Ureter (tissue), 1 donor: ENCODE data around the gene LIPG. TPM values are rescaled to one million over a fixed set of nuclear protein-coding genes. Genes with fewer than 3 reads are reported as not detected.
"Not testable (repeated sequence)": the region's sequence is repeated elsewhere in the genome, so short reads cannot be mapped to it uniquely, and the experiment has no call there.

Experiments
- DNase-seq: peaks from one replicate; pipeline ENCODE4 v3.0.0-alpha.2; 2020; ENCODE audit warnings: low spot score
- total RNA-seq: library from RNA; stranded (reverse); gene quantifications from one replicate; pipeline ENCODE4 v1.2.4, GENCODE V29; 2023
- donor health status: DM: yes; HTN: yes; CAD: no.

Gene LIPG
- total RNA-seq, 1 donor from 2014 or later, result 6.2 TPM

DNA sequence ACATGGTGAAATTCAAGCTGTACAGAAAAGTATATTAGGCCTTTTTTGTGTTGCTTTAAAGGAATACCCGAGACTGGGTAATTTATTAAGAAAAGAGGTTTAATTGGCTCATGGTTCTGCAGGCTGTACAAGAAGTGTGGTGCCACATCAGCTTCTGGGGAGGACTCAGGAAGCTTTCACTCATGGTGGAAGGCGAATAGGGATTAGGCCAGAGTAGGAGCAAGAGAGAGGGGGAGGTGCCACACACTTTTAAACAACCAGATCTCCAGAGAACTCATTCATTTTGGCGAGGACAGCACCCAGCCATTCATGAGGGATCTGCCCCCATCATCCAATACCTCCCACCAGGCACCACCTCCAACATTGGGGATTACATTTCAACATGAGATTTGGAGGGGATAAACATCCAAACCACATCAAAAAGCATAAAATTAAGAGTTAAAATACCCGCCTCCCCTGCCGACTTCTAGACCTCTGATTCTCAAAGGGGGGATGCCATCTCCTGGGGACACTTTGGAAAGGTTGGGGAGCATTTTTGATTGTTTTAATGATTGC lies 15.1 kb upstream of the LIPG start:
- DNase-seq, result no peak

DNA sequence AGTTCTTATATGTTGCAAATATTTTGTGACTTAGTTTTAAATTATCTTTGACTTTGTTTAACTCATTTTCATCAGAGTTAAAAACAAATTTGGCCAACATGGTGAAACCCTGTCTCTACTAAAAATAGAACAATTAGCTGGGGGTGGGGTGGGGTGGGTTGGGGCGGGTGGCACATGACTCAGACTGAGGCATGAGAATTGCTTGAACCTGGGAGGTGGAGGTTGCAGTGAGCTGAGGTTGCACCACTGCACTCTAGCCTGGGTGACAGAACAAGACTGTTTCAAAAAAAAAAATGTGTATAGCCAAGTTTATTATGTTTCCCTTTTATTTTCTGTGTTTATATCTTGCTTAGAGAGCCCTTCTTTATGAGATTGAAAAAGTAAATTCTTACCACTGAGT lies 14.2 kb upstream of the LIPG start:
- DNase-seq, result no peak

DNA sequence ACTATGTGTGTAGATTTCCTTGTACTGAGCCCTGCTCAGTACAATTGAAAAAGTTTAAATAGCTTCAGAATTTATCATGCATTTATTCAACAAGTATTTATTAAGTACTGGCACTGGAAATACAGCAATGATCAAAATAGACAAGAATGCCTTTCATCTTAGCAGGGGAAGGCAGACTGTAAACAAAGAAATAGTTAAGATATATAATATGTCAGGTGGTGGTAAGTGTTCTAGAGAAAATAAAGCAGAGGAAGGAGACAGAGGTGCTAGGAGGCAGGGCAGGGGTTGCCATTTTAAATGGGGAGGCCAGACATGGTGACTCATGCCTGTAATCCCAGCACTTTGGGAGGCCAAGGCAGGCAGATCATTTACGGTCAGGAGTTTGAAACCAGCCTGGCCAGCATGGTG lies 13.6 kb upstream of the LIPG start:
- DNase-seq, result no peak

DNA sequence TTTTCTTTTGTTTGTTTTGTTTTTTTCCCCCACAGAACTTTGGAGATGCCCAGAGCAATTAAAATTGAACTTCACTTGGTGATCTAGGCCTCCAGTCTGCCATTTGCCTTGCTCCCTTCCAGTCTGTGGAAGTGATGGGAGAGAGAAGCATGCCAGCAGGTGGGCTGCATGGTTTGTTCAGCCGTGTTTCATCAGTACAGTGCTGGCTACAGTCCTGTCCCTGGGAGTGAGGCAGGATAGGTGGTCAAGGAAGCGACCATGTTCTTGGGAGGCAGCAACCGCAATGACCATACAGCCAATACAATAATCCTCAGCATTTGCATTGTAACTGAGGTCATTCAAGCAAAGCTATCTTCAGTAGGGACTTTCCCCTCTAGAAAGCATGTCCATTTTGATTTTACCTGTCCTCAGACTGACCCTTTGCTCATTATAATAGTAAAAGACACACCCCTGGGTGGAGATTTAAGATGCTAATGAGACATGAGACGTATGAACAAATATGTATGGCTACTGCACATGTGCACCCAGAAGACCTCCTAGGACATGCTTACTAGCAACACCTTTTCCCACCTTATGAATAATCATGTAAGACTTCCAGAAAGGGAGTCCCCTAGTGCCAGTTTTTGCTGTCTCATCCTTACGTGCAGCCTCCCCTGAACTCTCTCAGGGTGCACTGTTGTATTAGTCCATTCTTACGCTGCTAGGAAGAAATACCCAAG lies 11.1 kb upstream of the LIPG start:
- DNase-seq, result no peak

DNA sequence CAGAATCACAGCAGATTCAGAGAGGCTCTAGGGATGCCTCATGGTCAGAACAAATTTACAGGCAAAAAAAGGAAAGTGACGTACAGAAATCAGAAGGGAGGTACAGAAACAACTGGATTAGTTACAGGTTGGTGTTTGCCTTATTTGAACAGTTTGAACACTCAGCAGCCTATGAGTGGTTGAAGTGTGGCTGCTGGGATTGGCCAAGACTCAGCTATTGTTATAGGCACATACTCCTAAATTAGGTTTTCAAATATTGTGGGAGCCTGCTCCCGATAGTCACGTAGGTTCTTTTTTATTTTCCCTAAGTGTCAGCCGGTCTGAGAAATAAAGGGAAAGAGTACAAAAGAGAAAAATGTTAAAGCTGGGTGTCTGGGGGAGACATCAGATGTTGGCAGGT lies 8.9 kb upstream of the LIPG start:
- no peak for DNase-seq

DNA sequence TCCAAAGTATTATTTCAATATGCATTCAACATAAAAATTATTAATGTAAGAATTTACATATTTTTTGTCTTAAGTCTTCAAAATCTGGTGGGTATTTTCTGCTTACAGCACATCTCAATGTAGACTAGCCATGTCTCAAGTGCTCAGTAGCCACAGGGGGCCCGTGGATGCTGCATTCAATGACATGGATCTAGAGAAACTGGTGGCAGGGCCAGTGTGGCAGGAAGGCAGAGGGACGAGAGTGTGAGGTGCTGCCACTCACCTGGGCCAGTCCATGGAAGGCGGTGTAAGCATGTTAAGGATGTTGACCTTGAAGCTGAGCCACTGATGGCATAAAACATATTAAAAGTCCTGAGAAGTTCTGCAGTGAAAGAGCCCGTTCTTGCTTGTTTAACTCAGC lies 6.2 kb upstream of the LIPG start:
- DNase-seq, result no peak

DNA sequence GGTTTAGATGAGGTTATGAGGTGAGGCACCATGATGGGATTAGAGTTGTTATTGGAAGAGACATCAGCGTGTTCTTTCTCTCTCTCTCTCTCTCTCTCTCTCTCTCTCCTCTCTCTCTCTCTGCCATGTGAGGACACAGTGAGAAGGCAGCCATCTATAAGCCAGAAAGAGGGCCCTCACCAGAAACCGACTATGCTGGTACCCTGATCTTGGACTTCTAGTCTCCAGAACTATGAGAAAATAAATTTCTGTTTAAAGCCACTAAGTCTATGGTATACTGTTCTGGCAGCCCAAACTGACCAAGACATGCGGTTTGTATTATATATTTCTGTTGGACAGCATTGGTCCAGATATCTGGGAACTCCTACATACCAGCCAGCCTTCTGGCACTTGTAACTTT lies 3.5 kb upstream of the LIPG start:
- no peak for DNase-seq

DNA sequence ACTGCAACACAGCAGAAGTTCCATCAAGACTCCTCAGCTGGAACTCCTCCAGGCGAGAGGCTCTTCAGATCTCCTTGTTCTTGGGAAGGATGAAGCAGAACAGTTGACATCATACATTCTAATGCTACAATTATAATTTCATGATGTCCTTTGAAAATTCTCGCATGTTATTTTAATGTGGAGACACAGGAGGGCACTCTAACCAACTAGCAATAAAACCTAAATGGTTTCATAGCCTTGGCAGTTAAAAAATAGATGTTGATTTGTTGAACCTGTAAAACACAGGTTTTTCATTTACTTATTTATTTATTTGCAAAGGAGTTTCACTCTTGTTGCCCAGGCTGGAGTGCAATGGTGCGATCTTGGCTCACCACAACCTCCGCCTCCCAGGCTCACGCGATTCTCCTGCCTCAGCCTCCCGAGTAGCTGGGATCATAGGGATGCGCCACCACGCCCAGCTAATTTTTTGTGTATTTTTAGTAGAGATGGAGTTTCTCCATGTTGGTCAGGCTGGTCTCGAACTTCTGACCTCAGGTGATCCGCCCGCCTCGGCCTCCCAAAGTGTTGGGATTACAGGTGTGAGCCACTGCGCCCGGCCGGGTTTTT lies 2.4 kb upstream of the LIPG start:
- not testable (repeated sequence) for DNase-seq

DNA sequence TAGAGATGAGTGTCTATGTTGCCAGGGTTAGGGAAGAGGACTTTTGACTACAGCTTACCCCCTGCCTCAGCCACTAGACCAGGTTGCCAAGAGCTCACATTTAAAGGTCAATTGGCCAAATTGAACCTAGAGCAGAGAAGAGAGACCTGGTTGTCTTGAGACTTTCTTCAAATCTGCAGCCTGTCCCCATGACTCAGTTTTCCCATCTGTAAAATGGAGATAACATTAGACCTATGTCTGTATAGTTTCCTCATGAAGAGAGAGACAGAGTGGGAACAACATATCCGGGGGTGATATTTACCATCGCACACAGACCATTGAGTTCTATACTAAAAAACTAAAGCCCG lies 1.6 kb upstream of the LIPG start:
- DNase-seq, result no peak

DNA sequence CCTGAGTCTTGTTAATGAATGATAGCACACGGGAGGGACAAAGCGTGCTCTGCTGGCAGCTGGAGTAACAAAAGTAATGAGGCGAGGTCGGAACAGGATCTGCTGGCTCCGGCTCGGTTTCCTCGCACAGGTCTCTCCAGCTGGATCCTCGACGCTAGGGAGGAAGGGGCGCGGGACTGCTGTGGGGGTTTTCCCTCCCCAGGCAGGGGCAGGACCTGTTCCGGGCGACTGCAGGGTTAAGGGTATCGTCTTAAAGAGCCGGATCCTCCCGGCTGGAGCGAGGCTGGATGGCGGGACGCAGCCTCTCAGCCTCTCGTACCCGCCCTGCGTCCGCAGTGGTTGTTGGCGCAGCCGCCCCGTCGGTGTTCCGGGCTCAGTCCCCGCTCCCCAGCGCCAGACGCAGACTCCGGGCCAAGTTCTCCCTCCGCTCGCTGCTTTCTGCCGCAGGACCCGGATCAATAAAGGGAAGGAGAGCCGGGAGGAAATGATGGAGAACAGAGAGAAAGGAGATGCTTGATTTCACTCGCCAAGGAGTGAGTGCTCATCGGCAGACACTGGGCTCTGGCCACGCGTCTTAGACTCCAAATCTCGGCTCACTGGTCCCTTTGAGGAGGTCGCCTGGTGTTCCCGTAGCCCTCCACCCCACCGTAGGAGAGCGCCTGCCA lies 1.1 kb upstream of the LIPG start:
- no peak for DNase-seq

DNA sequence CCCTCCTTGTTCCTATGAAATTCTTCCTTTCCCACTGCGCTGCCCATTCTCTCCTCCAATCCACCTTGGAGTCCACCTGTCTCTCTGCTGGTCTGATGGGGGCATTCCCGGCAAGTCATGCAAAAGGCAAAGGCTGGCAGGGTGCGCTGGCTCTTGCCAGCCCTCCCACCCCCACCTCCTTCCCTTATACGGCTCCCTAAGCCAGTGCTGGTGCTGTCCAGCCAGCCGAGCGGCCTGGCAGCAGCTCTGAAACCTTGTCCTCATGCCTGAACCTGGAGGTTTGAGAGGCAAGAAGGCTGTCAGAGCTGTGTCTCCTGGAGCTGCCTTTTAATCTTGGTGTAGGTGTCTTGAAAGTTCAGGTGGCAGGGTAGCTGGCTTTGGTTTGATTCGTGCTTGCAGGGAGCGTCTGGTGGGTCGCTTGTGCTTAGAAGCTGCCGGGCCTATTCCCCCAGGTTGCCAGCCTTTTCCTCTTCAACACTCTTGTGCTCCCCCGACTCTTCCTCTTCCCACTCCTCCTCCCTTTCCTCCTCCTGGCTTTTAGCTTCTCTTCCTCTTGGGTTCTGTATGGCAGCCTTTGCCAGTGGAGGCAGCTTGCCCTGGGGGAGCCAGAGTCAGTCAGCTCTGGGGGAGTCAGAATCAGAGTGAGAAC lies 748 bp downstream of the LIPG start:
- DNase-seq, result no peak

DNA sequence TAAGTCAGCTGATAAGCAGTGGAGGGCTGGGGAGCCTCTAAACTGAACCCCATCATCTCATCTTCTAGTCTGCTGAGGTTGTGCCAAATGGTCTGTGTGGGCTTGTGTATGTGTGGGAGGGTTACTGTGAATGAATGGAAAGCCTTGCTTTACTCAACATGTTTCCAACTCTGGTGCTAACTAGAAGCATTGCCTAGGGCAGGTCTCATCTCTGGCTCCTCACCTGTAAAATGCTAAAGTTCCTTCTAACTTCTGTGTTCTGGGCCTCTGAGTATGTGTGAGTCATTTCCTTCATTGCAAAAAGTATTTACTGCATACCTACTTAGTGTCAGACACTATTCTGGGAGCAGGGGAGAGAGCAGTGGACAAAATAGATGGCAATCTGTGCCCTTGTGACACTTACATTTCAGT lies 1.3 kb downstream of the LIPG start:
- DNase-seq, result no peak

DNA sequence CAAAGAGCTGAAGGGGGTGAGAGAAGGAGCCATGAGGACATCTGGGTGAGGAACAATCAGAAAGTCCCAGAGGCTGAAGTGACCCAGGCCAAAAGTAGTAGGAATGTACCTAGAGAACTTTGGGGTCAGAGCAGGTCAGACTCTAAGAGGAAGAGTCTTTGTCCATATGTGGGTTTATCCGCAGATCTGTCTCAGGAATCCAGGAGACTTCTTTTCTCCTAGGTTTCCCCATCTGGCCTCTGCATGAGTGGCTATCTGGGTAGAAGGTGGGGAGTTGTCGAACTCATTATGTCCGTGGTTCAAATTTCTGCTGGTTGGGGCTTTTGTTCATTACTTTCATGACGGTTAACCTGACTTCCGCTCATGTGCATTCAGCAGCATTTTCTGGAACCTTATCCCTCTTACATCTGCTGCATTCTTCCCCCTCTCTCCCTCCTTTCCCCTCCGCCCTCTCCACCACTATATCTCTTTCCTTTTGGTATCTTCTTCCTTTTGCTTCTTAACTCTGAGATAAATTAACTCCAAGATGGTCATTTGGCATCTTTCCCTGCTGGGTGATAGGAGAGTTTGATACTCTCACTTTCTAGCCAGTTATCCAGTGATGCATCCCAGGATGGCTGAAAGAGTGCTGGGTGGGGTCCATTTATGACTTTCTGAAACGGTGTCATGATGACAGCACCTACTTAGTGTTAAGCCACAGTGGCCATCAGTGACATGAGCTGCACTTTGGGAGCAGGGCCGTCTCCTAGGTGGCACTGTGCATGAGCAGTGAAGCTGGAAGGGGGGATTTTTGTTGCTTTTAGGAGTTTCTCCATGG lies 2.1 kb downstream of the LIPG start:
- DNase-seq, result no peak

DNA sequence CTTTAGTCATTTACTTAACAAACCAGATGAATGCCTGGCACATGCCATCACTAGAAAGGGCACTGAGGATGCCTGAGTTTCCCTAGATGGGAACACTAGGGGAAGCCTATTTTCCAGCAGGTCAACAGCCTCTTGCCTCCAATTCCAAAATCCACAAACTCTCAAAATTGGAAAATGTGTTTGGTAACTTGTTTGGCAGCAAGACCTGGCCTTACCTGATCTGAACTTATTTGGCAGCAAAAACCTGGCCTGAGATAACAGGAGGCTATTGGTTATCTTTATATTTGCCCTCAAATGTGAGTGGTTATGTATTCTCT lies 2.6 kb downstream of the LIPG start:
- DNase-seq, result no peak

DNA sequence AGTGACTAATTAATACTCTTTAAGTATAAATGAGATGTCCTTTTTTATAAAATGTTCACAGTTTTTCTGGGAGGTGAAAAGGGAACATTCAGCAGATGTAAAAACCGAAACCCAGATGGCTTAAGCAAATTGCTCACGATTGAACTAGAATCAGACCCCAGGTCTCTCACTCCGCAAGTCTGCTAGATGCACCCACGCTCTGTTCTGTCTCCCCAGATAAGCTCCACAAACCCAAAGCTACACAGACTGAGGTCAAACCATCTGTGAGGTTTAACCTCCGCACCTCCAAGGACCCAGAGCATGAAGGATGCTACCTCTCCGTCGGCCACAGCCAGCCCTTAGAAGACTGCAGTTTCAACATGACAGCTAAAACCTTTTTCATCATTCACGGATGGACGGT lies 3.2 kb downstream of the LIPG start:
- no peak for DNase-seq

DNA sequence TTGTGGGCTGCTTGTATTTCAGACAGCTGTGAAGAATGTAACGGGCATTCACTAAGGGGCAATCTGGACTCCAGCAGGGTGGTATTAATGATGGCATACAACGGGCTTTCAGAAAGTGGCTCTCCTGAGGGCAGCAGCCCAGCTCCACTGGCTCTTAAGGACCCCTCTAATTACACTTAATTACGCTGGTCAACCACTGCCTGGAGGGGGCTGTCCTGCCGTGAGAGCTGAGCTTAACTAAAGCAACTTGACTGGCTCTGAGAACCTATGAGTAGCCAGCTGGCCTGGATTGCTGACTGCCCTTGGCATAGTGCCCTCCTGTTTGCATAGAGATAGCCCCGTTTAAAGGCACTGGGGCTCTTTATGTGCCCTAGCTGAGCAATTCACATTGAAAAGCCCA lies 3.8 kb downstream of the LIPG start:
- no peak for DNase-seq

DNA sequence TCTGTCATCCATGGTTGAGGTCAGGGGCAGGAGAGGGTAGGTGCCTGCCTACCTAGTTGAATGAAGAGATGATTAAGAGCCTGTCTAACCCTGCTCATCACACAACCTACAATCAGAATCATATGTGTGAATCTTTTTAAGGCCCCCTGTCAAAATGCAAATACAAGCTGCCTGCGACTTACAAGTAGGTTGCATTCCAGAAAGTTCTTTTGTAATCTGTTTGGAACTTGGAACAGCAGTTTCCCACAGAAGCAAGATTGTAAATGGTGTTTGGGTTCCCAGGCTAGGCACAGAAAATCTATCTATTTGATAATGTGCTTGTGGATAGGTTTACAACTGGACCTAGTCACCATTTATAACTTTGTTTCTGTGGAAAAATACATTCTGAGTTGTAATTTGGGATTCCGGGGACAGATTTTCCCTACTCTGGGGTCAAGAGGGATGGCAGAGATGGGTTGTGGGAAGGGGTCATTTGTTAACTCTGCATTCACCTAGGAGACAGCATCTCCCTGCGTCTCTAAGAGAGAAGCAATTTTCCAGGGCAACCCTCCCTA lies 4.4 kb downstream of the LIPG start:
- no peak for DNase-seq

DNA sequence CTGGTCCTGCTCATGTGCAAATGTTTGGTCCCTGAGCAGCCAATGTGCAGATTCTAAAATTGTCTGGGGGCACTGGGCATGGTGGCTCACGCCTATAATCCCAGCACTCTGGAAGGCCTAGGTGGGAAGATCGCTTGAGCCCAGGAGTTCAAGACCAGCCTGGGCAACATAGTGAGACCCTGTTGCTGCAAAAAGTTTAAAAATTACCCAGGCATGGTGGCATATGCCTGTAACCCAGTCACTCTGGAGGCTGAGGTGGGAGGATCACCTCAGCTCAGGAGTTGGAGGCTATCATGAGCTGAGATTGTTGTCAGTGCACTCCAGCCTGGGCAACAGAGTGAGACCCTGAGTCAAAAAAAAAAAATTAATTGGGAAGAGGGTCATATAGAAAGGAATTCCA lies 5.1 kb downstream of the LIPG start:
- no peak for DNase-seq

DNA sequence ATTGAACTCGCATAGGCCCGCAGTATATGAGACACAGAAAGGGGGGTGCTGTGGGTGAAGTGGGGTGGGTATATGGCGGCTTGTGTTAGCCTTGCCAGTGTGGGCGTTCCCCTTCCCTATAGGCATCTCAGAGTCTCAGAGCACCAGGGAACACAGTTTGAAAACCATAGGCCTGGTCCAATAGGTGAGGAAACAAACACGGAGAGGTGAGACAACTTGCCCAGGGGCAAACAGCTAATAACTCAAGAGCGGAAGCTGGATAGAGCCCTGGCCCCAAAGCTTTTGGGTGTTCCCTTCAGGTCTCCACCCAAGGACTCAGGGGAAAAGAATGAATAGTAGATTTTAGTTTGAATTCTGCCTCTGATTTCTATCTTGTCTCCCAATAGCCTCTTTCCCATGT lies 7.9 kb downstream of the LIPG start:
- no peak for DNase-seq

DNA sequence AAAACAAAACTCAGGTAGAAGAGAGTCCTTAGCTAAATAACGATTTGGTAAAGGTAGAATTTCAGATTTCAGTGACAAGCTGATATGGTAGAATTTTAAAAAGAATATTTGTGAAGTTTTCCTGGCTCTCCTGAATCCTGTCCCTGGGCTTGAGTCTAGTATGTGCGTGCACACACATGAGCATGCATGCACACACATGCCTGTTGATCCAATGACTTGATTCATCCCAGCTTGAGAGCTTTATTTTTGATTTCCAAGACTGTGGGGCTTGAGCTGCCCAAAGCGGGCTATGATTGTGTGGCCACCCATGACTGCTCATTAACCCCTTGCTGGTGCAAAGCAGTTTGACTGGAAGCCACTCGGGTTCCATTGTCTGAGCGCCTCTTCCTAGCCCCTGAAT lies 9.0 kb downstream of the LIPG start:
- DNase-seq, result no peak

DNA sequence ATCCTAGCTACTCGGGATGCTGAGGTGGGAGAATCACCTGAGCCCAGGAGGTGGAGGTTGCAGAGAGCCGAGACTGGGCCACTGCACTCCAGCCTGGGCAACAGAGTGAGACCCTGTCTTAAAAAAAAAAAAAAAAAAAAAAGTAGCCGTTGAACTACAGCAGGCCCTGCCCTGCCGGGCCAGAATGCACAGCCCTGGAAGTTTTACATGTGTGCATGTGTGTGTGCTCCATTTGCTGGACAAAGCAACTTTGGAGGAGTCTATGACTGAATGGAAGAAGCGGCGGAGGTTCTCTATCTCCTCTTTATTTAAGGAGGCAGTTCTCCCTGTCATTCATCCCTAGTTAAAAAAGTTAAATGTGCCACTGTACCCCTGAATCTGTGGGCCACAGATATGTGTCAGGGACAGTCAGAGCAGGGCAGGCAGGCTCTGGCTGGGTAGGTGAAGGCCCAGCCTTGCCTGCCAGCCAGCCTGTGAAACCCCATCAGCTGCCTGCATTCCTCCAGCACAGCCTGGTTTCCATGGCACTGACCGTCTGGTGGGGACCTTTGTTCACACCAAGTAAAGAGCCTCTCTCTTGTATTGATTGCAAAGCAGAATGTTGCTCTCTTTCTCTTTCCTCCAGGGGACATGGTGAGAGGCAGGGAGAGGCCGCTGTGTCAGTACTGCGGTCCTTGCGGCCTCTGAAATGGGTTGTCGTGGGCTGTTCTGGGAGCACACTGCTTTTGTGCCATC lies 10.9 kb downstream of the LIPG start:
- no peak for DNase-seq
